ENCODE results near the gene CDH8.

The CDH8 gene

GRCh38 chr16:61887903-61888302 is 148.3 kb downstream of the CDH8 start:
- H3K36me3 ChIP-seq (ENCODE audit: control insufficient read depth in 1 of 2, insufficient read depth in 2 of 2, low read length in 2 of 2): peaks cover 0 to 2% of the 10 kb centered on the region in 2 experiments
- H2BK120ac ChIP-seq (ENCODE audit: insufficient read depth, low read length, poor library complexity): no peak overlapping the region
- peak overlapping the region; percentile 63 for H2BK5ac ChIP-seq (ENCODE audit: low read depth, low read length, poor library complexity)
- no peak overlapping the region for H2AK5ac ChIP-seq (ENCODE audit: low read length)
- H3K4me1 ChIP-seq (ENCODE audit: control insufficient read depth in 1 of 2, insufficient read depth in 2 of 2, low read length in 2 of 2): peaks cover 4% of the 10 kb centered on the region in 2 experiments
- H4K91ac ChIP-seq (ENCODE audit: low read depth, low read length): peak overlapping the region; percentile 5
- H2BK12ac ChIP-seq (ENCODE audit: low read length): no peak overlapping the region
- H3K9me3 ChIP-seq (ENCODE audit: insufficient read depth, low read depth, low read length): no peaks in the 10 kb centered on the region
- no peak overlapping the region for H2AFZ ChIP-seq (ENCODE audit: insufficient read depth, low read length, poor library complexity)
- no peak overlapping the region for H3K18ac ChIP-seq (ENCODE audit: low read length)
- peak; percentile 80 to 86 for DNase-seq
- H3K27me3 ChIP-seq (ENCODE audit: insufficient read depth, low read length): no peaks in the 10 kb centered on the region
- no peak overlapping the region for H4K8ac ChIP-seq (ENCODE audit: low read depth, low read length)
- H3K27ac ChIP-seq (ENCODE audit: low read depth, low read length): no peak overlapping the region
- H3K14ac ChIP-seq (ENCODE audit: low read length): no peak overlapping the region
- WGBS (ENCODE audit: extremely low coverage, insufficient coverage, insufficient read length): no CpG with 5 or more reads among the region's 4 CpGs
- no peak overlapping the region for H3K4me2 ChIP-seq (ENCODE audit: low read length)
- no peak overlapping the region for H3K23ac ChIP-seq (ENCODE audit: low read length)
- no peak overlapping the region for H3K4me3 ChIP-seq (ENCODE audit: low read depth, low read length)
- peaks cover 5% of the 10 kb centered on the region for H3K79me1 ChIP-seq (ENCODE audit: low read length)
- H3K4ac ChIP-seq (ENCODE audit: low read depth, low read length): no peak overlapping the region
- no peak overlapping the region for H4K12ac ChIP-seq (ENCODE audit: low read depth, low read length)
- H3K9ac ChIP-seq (ENCODE audit: low read length): no peak overlapping the region
- no peaks in the 10 kb centered on the region for H3K79me2 ChIP-seq (ENCODE audit: control insufficient read depth, insufficient read depth, low read length, poor library complexity)

DNA sequence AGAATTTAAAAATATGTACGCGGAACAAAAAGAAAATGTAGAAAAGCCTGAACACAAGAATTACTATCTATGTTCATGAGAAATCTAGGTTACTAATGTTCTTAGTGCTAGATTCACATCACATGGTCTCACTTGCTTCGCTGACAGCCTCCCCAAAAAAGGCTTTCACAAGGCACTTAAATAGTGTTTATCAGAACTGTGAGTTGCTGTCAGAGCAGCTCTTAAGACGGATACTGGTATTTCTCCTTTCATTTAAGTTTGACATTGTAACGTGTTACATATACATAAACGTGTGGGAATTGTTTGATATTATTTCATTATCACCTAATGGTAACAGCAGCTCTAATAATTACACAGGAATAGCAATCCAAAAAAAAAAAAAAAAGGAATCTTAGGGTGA is 150.9 kb downstream of the CDH8 start:
- H3K14ac ChIP-seq (ENCODE audit: low read length): no peak overlapping the region
- no peak overlapping the region for H2BK5ac ChIP-seq (ENCODE audit: low read depth, low read length, poor library complexity)
- no peak overlapping the region for H3K18ac ChIP-seq (ENCODE audit: low read length)
- peaks cover 0 to 2% of the 10 kb centered on the region in 2 experiments for H3K36me3 ChIP-seq (ENCODE audit: control insufficient read depth in 1 of 2, insufficient read depth in 2 of 2, low read length in 2 of 2)
- no peak overlapping the region for H4K8ac ChIP-seq (ENCODE audit: low read depth, low read length)
- H2BK12ac ChIP-seq (ENCODE audit: low read length): no peak overlapping the region
- no peak overlapping the region for H3K4ac ChIP-seq (ENCODE audit: low read depth, low read length)
- no peak overlapping the region for H3K9ac ChIP-seq (ENCODE audit: low read length)
- H3K27me3 ChIP-seq (ENCODE audit: insufficient read depth, low read length): no peaks in the 10 kb centered on the region
- no peak overlapping the region for H2AFZ ChIP-seq (ENCODE audit: insufficient read depth, low read length, poor library complexity)
- no peaks in the 10 kb centered on the region for H3K9me3 ChIP-seq (ENCODE audit: insufficient read depth, low read depth, low read length)
- WGBS (ENCODE audit: extremely low coverage, insufficient coverage, insufficient read length): no CpG with 5 or more reads among the region's 6 CpGs
- no peak overlapping the region for H2AK5ac ChIP-seq (ENCODE audit: low read length)
- no peak overlapping the region for H4K12ac ChIP-seq (ENCODE audit: low read depth, low read length)
- no peak overlapping the region for H2BK120ac ChIP-seq (ENCODE audit: insufficient read depth, low read length, poor library complexity)
- H3K79me2 ChIP-seq (ENCODE audit: control insufficient read depth, insufficient read depth, low read length, poor library complexity): no peaks in the 10 kb centered on the region
- H3K4me1 ChIP-seq (ENCODE audit: control insufficient read depth in 1 of 2, insufficient read depth in 2 of 2, low read length in 2 of 2): peaks cover 4% of the 10 kb centered on the region in 2 experiments
- H3K23ac ChIP-seq (ENCODE audit: low read length): no peak overlapping the region
- H4K91ac ChIP-seq (ENCODE audit: low read depth, low read length): no peak overlapping the region
- no peak overlapping the region for H3K27ac ChIP-seq (ENCODE audit: low read depth, low read length)
- H3K4me3 ChIP-seq (ENCODE audit: low read depth, low read length): no peak overlapping the region
- no peak for DNase-seq
- H3K79me1 ChIP-seq (ENCODE audit: low read length): peaks cover 5% of the 10 kb centered on the region
- no peak overlapping the region for H3K4me2 ChIP-seq (ENCODE audit: low read length)

GRCh38 chr16:61879306-61879705 is 156.9 kb downstream of the CDH8 start:
- no peak overlapping the region for H3K4ac ChIP-seq (ENCODE audit: low read depth, low read length)
- no peaks in the 10 kb centered on the region for H3K79me1 ChIP-seq (ENCODE audit: low read length)
- no peak overlapping the region for H2BK120ac ChIP-seq (ENCODE audit: insufficient read depth, low read length, poor library complexity)
- no peak overlapping the region for H2BK12ac ChIP-seq (ENCODE audit: low read length)
- no peak overlapping the region for H3K18ac ChIP-seq (ENCODE audit: low read length)
- H3K9ac ChIP-seq (ENCODE audit: low read length): no peak overlapping the region
- no CpG with 5 or more reads among the region's 3 CpGs for WGBS (ENCODE audit: extremely low coverage, insufficient coverage, insufficient read length)
- H2BK5ac ChIP-seq (ENCODE audit: low read depth, low read length, poor library complexity): no peak overlapping the region
- no peaks in the 10 kb centered on the region for H3K27me3 ChIP-seq (ENCODE audit: insufficient read depth, low read length)
- no peak overlapping the region for H4K91ac ChIP-seq (ENCODE audit: low read depth, low read length)
- no peak overlapping the region for H3K23ac ChIP-seq (ENCODE audit: low read length)
- H3K27ac ChIP-seq (ENCODE audit: low read depth, low read length): no peak overlapping the region
- H4K8ac ChIP-seq (ENCODE audit: low read depth, low read length): no peak overlapping the region
- H4K12ac ChIP-seq (ENCODE audit: low read depth, low read length): no peak overlapping the region
- H3K9me3 ChIP-seq (ENCODE audit: insufficient read depth, low read depth, low read length): no peaks in the 10 kb centered on the region
- no peak for DNase-seq
- no peak overlapping the region for H2AFZ ChIP-seq (ENCODE audit: insufficient read depth, low read length, poor library complexity)
- H3K4me3 ChIP-seq (ENCODE audit: low read depth, low read length): no peak overlapping the region
- no peaks in the 10 kb centered on the region for H3K4me1 ChIP-seq (ENCODE audit: control insufficient read depth in 1 of 2, insufficient read depth in 2 of 2, low read length in 2 of 2)
- H3K14ac ChIP-seq (ENCODE audit: low read length): no peak overlapping the region
- H2AK5ac ChIP-seq (ENCODE audit: low read length): no peak overlapping the region
- no peaks in the 10 kb centered on the region for H3K79me2 ChIP-seq (ENCODE audit: control insufficient read depth, insufficient read depth, low read length, poor library complexity)
- no peaks in the 10 kb centered on the region for H3K36me3 ChIP-seq (ENCODE audit: control insufficient read depth in 1 of 2, insufficient read depth in 2 of 2, low read length in 2 of 2)
- no peak overlapping the region for H3K4me2 ChIP-seq (ENCODE audit: low read length)

GRCh38 chr16:61877436-61877835 is 158.8 kb downstream of the CDH8 start:
- Histone ChIP-seq H2BK12ac (ENCODE audit: low read length) (no peak overlapping the region), H3K14ac (ENCODE audit: low read length) (no peak overlapping the region), H3K4me2 (ENCODE audit: low read length) (no peak overlapping the region), H3K79me2 (ENCODE audit: control insufficient read depth, insufficient read depth, low read length, poor library complexity) (no peaks in the 10 kb centered on the region), H4K8ac (ENCODE audit: low read depth, low read length) (no peak overlapping the region), H4K91ac (ENCODE audit: low read depth, low read length) (no peak overlapping the region), H4K12ac (ENCODE audit: low read depth, low read length) (no peak overlapping the region), H3K27ac (ENCODE audit: low read depth, low read length) (no peak overlapping the region), H3K27me3 (ENCODE audit: insufficient read depth, low read length) (no peaks in the 10 kb centered on the region), H3K4me1 (ENCODE audit: control insufficient read depth in 1 of 2, insufficient read depth in 2 of 2, low read length in 2 of 2) (no peaks in the 10 kb centered on the region), H3K36me3 (ENCODE audit: control insufficient read depth in 1 of 2, insufficient read depth in 2 of 2, low read length in 2 of 2) (no peaks in the 10 kb centered on the region), H2BK120ac (ENCODE audit: insufficient read depth, low read length, poor library complexity) (no peak overlapping the region), H3K4me3 (ENCODE audit: low read depth, low read length) (no peak overlapping the region), H3K79me1 (ENCODE audit: low read length) (no peaks in the 10 kb centered on the region), H3K9ac (ENCODE audit: low read length) (no peak overlapping the region), H2AK5ac (ENCODE audit: low read length) (no peak overlapping the region), H2AFZ (ENCODE audit: insufficient read depth, low read length, poor library complexity) (no peak overlapping the region), H3K4ac (ENCODE audit: low read depth, low read length) (no peak overlapping the region), H3K23ac (ENCODE audit: low read length) (no peak overlapping the region), H3K9me3 (ENCODE audit: insufficient read depth, low read depth, low read length) (no peaks in the 10 kb centered on the region), H2BK5ac (ENCODE audit: low read depth, low read length, poor library complexity) (no peak overlapping the region), H3K18ac (ENCODE audit: low read length) (no peak overlapping the region)
- no peak for DNase-seq
- no CpG with 5 or more reads among the region's 1 CpG for WGBS (ENCODE audit: extremely low coverage, insufficient coverage, insufficient read length)
